DOHH2 (cell line): ENCODE results near the gene SRRM2.

ENCODE experiments used
- CTCF ChIP-seq: fragments of 200-600 bp; sonication (generic); IDR thresholded peaks from one replicate; pipeline ENCODE4 v1.5.1; 2014; ENCODE audit warnings: antibody characterized with exemption, mild to moderate bottlenecking, low read depth, low read length; ENCODE audit not compliant: poor library complexity, severe bottlenecking
- EZH2phosphoT487 ChIP-seq: fragments of 200-600 bp; sonication (generic); IDR thresholded peaks from 2 replicates; pipeline ENCODE4 v1.6.1; 2017; ENCODE audit warnings: borderline replicate concordance, mild to moderate bottlenecking, antibody characterized with exemption, low read length, moderate library complexity, mixed read lengths

GRCh38 chr16:2773188-2773968 is 20.9 kb downstream of the SRRM2 start:
- TF ChIP-seq CTCF, result no peak
- TF ChIP-seq EZH2phosphoT487, result no peak
